Measurements from ENCODE around the gene MMP25.

Gene MMP25

GRCh38 chr16:3004781-3005284 lies 41.5 kb upstream of the MMP25 start:
- DNase-seq (ENCODE audit: low read depth), result no peak
- H3K4me3 ChIP-seq (ENCODE audit: low read depth, low read length), result peak overlapping the region; percentile 57
- no peak for TF ChIP-seq CTCF (IDR thresholded peaks at IDR 0.05; ENCODE audit: control insufficient read depth, extremely low read depth, insufficient read depth)

- TF ChIP-seq CTCF (IDR thresholded peaks at IDR 0.05; ENCODE audit: control insufficient read depth, extremely low read depth, insufficient read depth), result no peak
- no peak overlapping the region for H3K4me3 ChIP-seq (ENCODE audit: low read depth, low read length)
- no peak for DNase-seq (ENCODE audit: low read depth)
Measured at GRCh38 chr16:3007059-3007956, 39.1 kb upstream of the MMP25 start.

- no peak for TF ChIP-seq CTCF (IDR thresholded peaks at IDR 0.05; ENCODE audit: control insufficient read depth, extremely low read depth, insufficient read depth)
- no peak overlapping the region for H3K4me3 ChIP-seq (ENCODE audit: low read depth, low read length)
- no peak for DNase-seq (ENCODE audit: low read depth)
Measured at GRCh38 chr16:3007957-3008689, 38.2 kb upstream of the MMP25 start.

GRCh38 chr16:3008690-3009037 lies 37.7 kb upstream of the MMP25 start:
- DNase-seq (ENCODE audit: low read depth), result no peak
- no peak overlapping the region for H3K4me3 ChIP-seq (ENCODE audit: low read depth, low read length)
- no peak for TF ChIP-seq CTCF (IDR thresholded peaks at IDR 0.05; ENCODE audit: control insufficient read depth, extremely low read depth, insufficient read depth)

- no peak for TF ChIP-seq CTCF (IDR thresholded peaks at IDR 0.05; ENCODE audit: control insufficient read depth, extremely low read depth, insufficient read depth)
- H3K4me3 ChIP-seq (ENCODE audit: low read depth, low read length), result no peak overlapping the region
- DNase-seq (ENCODE audit: low read depth), result no peak
Measured at GRCh38 chr16:3009568-3010390, 36.6 kb upstream of the MMP25 start.

- no peak for DNase-seq (ENCODE audit: low read depth)
- no peak for TF ChIP-seq CTCF (IDR thresholded peaks at IDR 0.05; ENCODE audit: control insufficient read depth, extremely low read depth, insufficient read depth)
- H3K4me3 ChIP-seq (ENCODE audit: low read depth, low read length), result no peak overlapping the region
Measured at GRCh38 chr16:3010510-3010909, 35.9 kb upstream of the MMP25 start.
